RWPE2 (cell line): ENCODE measurements around the gene CDHR5.
A peak's percentile ranks its signal among the peaks of the same experiment; 100 is the strongest.

ENCODE experiments used
- ATAC-seq: fragments of 200-7000 bp; cut with Tn5 transposase; 3 replicates; pipeline ENCODE4 v1.9.1; 2021; ENCODE audit warnings: low read depth
- DNase-seq: peaks from one replicate; pipeline ENCODE4 v3.0.0-alpha.2; 2020; ENCODE audit warnings: low spot score
- H3K27ac ChIP-seq: fragments of 450-650 bp; 2 replicates; pipeline ENCODE4 v1.5.1; 2017; ENCODE audit warnings: mild to moderate bottlenecking; ENCODE audit not compliant: poor library complexity, severe bottlenecking
- H3K27me3 ChIP-seq: fragments of 250-450 bp; sonication (Bioruptor Pico); 2 replicates; pipeline ENCODE4 v1.5.1; 2021; ENCODE audit warnings: mild to moderate bottlenecking, moderate library complexity; ENCODE audit not compliant: insufficient read depth, poor library complexity, severe bottlenecking
- H3K36me3 ChIP-seq: fragments of 250-450 bp; sonication (Bioruptor Pico); 2 replicates; pipeline ENCODE4 v1.5.1; 2020; ENCODE audit warnings: low read depth, mild to moderate bottlenecking, moderate library complexity
- H3K4me1 ChIP-seq: fragments of 250-450 bp; sonication (Bioruptor Pico); 2 replicates; pipeline ENCODE4 v1.5.1; 2021; ENCODE audit warnings: mild to moderate bottlenecking, moderate library complexity; ENCODE audit not compliant: insufficient read depth, poor library complexity, severe bottlenecking
- H3K4me3 ChIP-seq: fragments of 250-450 bp; sonication (Bioruptor Pico); 2 replicates; pipeline ENCODE4 v1.5.1; 2021; ENCODE audit warnings: mild to moderate bottlenecking, moderate library complexity; ENCODE audit not compliant: severe bottlenecking
- H3K9me3 ChIP-seq: fragments of 250-450 bp; sonication (Bioruptor Pico); 2 replicates; pipeline ENCODE4 v1.5.1; 2021; ENCODE audit warnings: mild to moderate bottlenecking, moderate library complexity; ENCODE audit not compliant: severe bottlenecking
- TF ChIP-seq, protein P1 (sequence below): fragments of 450-650 bp; IDR thresholded peaks from one replicate; pipeline ENCODE4 v1.5.1; 2017; ENCODE audit warnings: mild to moderate bottlenecking, moderate library complexity; ENCODE audit not compliant: poor library complexity, severe bottlenecking

CDHR5 gene

DNA sequence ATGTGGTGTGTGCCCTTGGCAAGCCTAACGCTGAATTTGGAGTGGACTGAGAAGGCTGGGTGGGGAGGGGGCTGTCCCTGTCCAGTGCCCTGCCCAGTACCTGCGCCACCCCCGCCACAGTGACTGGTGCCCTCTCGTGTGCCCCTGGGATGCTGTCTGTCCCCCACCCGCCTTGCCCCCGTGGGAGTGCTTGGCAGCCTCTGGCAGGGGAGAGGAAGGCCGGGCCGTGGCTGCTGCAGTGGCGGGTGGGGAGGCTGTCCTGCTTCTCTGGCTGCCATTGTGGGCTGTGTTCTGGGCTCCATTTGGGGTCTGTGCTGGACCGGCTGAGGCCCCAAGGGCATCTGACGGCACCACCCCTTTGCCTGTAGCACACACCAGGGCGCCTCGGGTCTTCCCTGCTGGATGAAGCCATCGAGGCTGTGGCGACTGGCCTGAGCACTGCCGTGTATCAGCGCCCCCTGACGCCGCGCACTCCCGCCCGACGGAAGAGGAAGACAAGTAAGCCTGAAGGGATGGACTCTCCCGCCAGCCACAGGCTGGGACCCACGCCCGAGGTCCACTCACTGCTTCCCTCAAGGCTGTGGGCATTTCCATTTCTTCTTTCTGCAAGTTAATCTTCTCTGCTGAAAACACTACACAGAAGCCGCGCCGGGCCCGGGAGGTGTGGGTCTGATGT is 26.6 kb downstream of the CDHR5 start:
- Histone ChIP-seq H3K27me3 (no peaks in the 10 kb centered on the region), H3K27ac (no peak overlapping the region), H3K4me3 (no peak overlapping the region), H3K4me1 (no peaks in the 10 kb centered on the region), H3K9me3 (no peaks in the 10 kb centered on the region), H3K36me3 (peaks cover 89% of the 10 kb centered on the region)
- TF ChIP-seq, protein P1, sequence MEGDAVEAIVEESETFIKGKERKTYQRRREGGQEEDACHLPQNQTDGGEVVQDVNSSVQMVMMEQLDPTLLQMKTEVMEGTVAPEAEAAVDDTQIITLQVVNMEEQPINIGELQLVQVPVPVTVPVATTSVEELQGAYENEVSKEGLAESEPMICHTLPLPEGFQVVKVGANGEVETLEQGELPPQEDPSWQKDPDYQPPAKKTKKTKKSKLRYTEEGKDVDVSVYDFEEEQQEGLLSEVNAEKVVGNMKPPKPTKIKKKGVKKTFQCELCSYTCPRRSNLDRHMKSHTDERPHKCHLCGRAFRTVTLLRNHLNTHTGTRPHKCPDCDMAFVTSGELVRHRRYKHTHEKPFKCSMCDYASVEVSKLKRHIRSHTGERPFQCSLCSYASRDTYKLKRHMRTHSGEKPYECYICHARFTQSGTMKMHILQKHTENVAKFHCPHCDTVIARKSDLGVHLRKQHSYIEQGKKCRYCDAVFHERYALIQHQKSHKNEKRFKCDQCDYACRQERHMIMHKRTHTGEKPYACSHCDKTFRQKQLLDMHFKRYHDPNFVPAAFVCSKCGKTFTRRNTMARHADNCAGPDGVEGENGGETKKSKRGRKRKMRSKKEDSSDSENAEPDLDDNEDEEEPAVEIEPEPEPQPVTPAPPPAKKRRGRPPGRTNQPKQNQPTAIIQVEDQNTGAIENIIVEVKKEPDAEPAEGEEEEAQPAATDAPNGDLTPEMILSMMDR: no peak
- ATAC-seq (no peak), DNase-seq (peak; percentile 68)

DNA sequence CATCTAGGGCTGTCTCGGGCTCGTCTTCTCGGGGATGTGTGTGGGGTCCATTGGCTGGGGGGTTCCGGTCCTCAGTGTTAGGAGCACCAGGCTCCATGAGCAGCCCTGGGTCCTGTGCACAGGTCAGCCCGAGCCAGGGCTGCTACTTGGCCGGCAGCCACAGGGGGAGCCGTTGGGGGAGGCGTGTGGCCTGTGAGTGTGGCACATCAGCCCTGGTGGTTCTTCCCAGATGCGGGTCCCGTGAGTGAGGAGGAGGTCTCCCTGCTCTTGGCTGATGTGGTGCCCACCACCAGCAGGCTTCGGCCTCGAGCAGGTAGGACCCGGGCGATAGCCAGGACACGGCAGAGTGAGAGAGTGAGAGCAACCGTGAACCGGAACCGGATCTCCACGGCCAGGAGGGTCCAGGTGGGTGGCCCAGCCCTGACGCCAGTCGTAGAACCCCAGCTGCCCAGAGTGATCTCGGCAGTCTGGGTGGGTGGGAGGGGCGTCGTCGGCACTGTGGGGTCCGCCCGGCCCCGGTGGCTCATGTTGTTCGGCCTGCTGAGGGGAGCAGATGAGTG is 27.5 kb downstream of the CDHR5 start:
- no peaks in the 10 kb centered on the region for H3K4me1 ChIP-seq
- peaks cover 89% of the 10 kb centered on the region for H3K36me3 ChIP-seq
- no peak overlapping the region for H3K27ac ChIP-seq
- DNase-seq: peak; percentile 47
- no peak overlapping the region for H3K4me3 ChIP-seq
- ATAC-seq: no peak
- no peaks in the 10 kb centered on the region for H3K27me3 ChIP-seq
- TF ChIP-seq, protein P1: no peak
- H3K9me3 ChIP-seq: no peaks in the 10 kb centered on the region

GRCh38 chr11:596374-596773 is 28.4 kb downstream of the CDHR5 start:
- Histone ChIP-seq H3K27ac (no peak overlapping the region), H3K36me3 (peaks cover 90% of the 10 kb centered on the region), H3K4me3 (no peak overlapping the region), H3K4me1 (no peaks in the 10 kb centered on the region), H3K9me3 (no peaks in the 10 kb centered on the region), H3K27me3 (no peaks in the 10 kb centered on the region)
- TF ChIP-seq, protein P1: no peak
- DNase-seq (no peak), ATAC-seq (no peak)

DNA sequence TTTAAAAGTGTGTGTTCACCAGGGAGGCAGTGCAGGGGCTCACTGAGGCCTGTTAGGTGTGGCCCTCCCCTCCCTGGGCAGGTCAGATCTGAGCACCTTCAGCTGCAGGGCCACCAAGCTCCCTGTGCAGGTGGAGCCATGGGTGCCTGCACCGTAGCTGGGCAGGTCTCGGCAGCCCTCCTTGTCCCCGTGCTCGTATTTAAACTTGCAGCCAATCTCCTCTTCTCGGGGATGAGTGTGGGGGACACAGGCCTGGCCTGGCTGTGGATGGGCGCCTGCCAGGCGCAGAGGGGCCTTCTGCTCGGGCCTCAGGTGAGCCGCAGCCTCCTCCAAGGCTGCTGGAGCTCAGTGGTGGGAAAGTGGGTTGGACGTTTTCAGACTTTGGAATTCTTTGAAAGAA is 29.4 kb downstream of the CDHR5 start:
- Histone ChIP-seq H3K9me3 (no peaks in the 10 kb centered on the region), H3K27ac (no peak overlapping the region), H3K4me3 (no peak overlapping the region), H3K36me3 (peaks cover 88% of the 10 kb centered on the region), H3K27me3 (no peaks in the 10 kb centered on the region), H3K4me1 (no peaks in the 10 kb centered on the region)
- TF ChIP-seq, protein P1: no peak
- no peak for DNase-seq
- ATAC-seq: no peak; the same call in 2 of the 3 replicates

DNA sequence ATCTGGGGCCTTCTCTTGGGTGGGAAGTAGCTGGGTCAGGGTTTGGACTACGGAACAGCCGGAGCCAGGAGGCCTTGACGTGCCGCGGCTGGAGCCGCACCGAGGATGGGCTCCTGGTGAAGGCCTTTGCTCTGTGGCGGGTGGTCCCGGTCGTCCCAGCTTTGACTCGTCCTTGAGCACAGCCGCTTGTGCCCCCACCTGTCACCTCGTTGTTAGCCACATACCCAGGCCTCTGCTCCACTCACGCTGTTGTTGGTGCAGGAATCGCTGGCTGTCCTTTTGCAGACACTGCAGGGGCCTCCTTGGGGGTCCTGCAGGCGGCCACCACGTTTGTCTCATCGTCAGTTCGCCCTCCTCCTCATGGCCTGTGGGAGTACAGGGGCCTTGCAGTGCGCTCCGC is 31.4 kb downstream of the CDHR5 start:
- H3K4me3 ChIP-seq: no peak overlapping the region
- ATAC-seq: no peak
- H3K9me3 ChIP-seq: no peaks in the 10 kb centered on the region
- H3K27me3 ChIP-seq: no peaks in the 10 kb centered on the region
- DNase-seq: no peak
- no peak overlapping the region for H3K27ac ChIP-seq
- H3K36me3 ChIP-seq: peaks cover 83% of the 10 kb centered on the region
- TF ChIP-seq, protein P1: no peak
- no peaks in the 10 kb centered on the region for H3K4me1 ChIP-seq
